PC-9 (cell line): ENCODE measurements around the gene RAD50.

Experiments used
- CTCF ChIP-seq: fragments of 200-600 bp; sonication (generic); conservative IDR thresholded peaks from 2 replicates; pipeline ENCODE4 v1.6.1; 2017; ENCODE audit warnings: mixed run types, antibody characterized with exemption, mild to moderate bottlenecking, moderate library complexity
- EZH2 ChIP-seq: fragments of 200-600 bp; sonication (generic); IDR thresholded peaks from 2 replicates; pipeline ENCODE4 v1.8.0; 2017; ENCODE audit warnings: antibody characterized with exemption, low read depth

- TF ChIP-seq CTCF: no peak
- no peak for TF ChIP-seq EZH2
Measured at GRCh38 chr5:132540149-132540548, 16.6 kb upstream of the RAD50 start.
